T-cell (primary cell): ENCODE data around the gene SMOC1. TPM values are rescaled to one million over a fixed set of nuclear protein-coding genes. Genes with fewer than 3 reads are reported as not detected.

ENCODE experiments used
- ATAC-seq, 4 experiments: fragments of 200-7000 bp in 3 of 4; fragments of 150-1000 bp in 1 of 4; cut with Tn5 transposase; replicated peaks in 1 of 4; 1 replicate in 3 of 4; 2 replicates in 1 of 4; pipeline ENCODE4 v1.10.0; 2021; ENCODE audit warnings: moderate library complexity in 3 of 4, mild to moderate bottlenecking in 2 of 4, moderate number of reproducible peaks in 1 of 4
- CTCF ChIA-PET, 2 donors: fragments of 300-600 bp; sonication (Branson Sonifier 250); formaldehyde crosslinking; loops; one replicate each; lab custom pipeline; 2022; ENCODE audit warnings: antibody characterized with exemption in 2 of 2; lab: Charles Lee
- POLR2A ChIA-PET, 2 donors: fragments of 300-600 bp; sonication (Branson Sonifier 250); formaldehyde crosslinking; loops; one replicate each; lab custom pipeline; 2022; ENCODE audit warnings: antibody characterized with exemption in 2 of 2; lab: Charles Lee
- DNase-seq, 35 experiments: peaks; one replicate each; pipeline versions ENCODE4 v3.0.0 to v3.0.0-alpha.2; 2013 to 2023
- H3K27ac ChIP-seq: one replicate; pipeline ENCODE4 v1.5.1; 2013; ENCODE audit warnings: low read length
- H3K27me3 ChIP-seq, 2 experiments: replicated peaks in 1 of 2; 1 replicate in 1 of 2; 2 replicates in 1 of 2; pipeline versions ENCODE4 v1.6.1 to v1.7.0; 2013; ENCODE audit warnings: low read length in 1 of 2, mixed read lengths in 1 of 2; ENCODE audit not compliant: control insufficient read depth in 2 of 2, insufficient read depth in 2 of 2; ENCODE audit errors: extremely low read depth in 1 of 2
- H3K36me3 ChIP-seq, 2 donors: 1 replicate in 1 of 2; 2 replicates in 1 of 2; pipeline versions ENCODE4 v1.6.1 to v1.7.0; 2013; ENCODE audit warnings: low read length in 1 of 2; ENCODE audit not compliant: control insufficient read depth in 2 of 2, insufficient read depth in 1 of 2; ENCODE audit errors: extremely low read depth in 1 of 2
- H3K4me1 ChIP-seq, 2 experiments: 1 replicate in 1 of 2; 2 replicates in 1 of 2; pipeline versions ENCODE4 v1.6.1 to v1.7.0; 2013; ENCODE audit warnings: low read length in 2 of 2, mixed read lengths in 1 of 2; ENCODE audit not compliant: insufficient read depth in 2 of 2, control insufficient read depth in 1 of 2; ENCODE audit errors: extremely low read depth in 1 of 2
- H3K4me3 ChIP-seq, 2 donors: 1 replicate in 1 of 2; 2 replicates in 1 of 2; pipeline versions ENCODE4 v1.5.1 to v1.7.0; 2013; ENCODE audit warnings: mild to moderate bottlenecking in 2 of 2, low read length in 1 of 2, moderate library complexity in 1 of 2; ENCODE audit not compliant: control insufficient read depth in 1 of 2; ENCODE audit errors: extremely low read depth in 1 of 2
- H3K9me3 ChIP-seq: 2 replicates; pipeline ENCODE4 v1.7.0; 2013
- H3K27ac Mint-ChIP-seq, 2 donors: one replicate each; pipeline ENCODE4 v1.8.0; 2020 to 2021; ENCODE audit warnings: mild to moderate bottlenecking in 2 of 2, mixed read lengths in 2 of 2
- H3K27me3 Mint-ChIP-seq, 2 donors: one replicate each; pipeline ENCODE4 v1.8.0; 2021 to 2022; ENCODE audit warnings: mixed read lengths in 2 of 2
- H3K36me3 Mint-ChIP-seq: one replicate; pipeline ENCODE4 v1.8.0; 2021; ENCODE audit warnings: mixed read lengths
- H3K4me1 Mint-ChIP-seq, 3 donors: one replicate each; pipeline ENCODE4 v1.8.0; 2020 to 2022; ENCODE audit warnings: mixed read lengths in 3 of 3, mild to moderate bottlenecking in 1 of 3
- H3K4me3 Mint-ChIP-seq, 3 donors: one replicate each; pipeline ENCODE4 v1.8.0; 2020 to 2022; ENCODE audit warnings: mild to moderate bottlenecking in 3 of 3, mixed read lengths in 3 of 3, moderate library complexity in 3 of 3
- H3K9me3 Mint-ChIP-seq, 3 donors: one replicate each; pipeline ENCODE4 v1.8.0; 2020 to 2022; ENCODE audit warnings: mixed read lengths in 3 of 3
- WGBS: methylation state at CpG from one replicate; pipeline ENCODE4 v1.1.5; 2013; ENCODE audit warnings: missing lambda C conversion rate; ENCODE audit not compliant: insufficient coverage; 5-methylcytosine and 5-hydroxymethylcytosine counted together
- total RNA-seq, 35 experiments: library from RNA in 6 of 35; stranded (reverse) in 6 of 35; fragments of 120-200 nt in 1 of 35; gene quantifications; one replicate each; pipeline versions ENCODE4 v1.2.1 to v1.2.4 and lab custom pipeline; 2013 to 2026

The SMOC1 gene
- total RNA-seq, 5 donors from 2014 or later (not counting 1 experiment from before 2014, with no cell fraction given), result not detected

- Mint-ChIP-seq H3K36me3 (no peaks in the 10 kb centered on the region), H3K9me3 (no peaks in the 10 kb centered on the region), H3K4me3 (no peak overlapping the region), H3K4me1 (no peaks in the 10 kb centered on the region), H3K27ac (no peak overlapping the region), H3K27me3 (peaks cover 46% of the 10 kb centered on the region in 2 donors)
- 100% methylated on average over 1 of the region's 1 CpG for WGBS
- no peaks in the 10 kb centered on the region for H3K4me1 ChIP-seq
- ATAC-seq (no peak), DNase-seq (no peak)
- H3K4me3 ChIP-seq, result no peak overlapping the region
- ChIA-PET CTCF (no interaction called here), POLR2A (no interaction called here)
- H3K36me3 ChIP-seq, result no peaks in the 10 kb centered on the region
- no peak overlapping the region for H3K27ac ChIP-seq
- H3K9me3 ChIP-seq, result no peaks in the 10 kb centered on the region
- H3K27me3 ChIP-seq, result peaks cover 0 to 33% of the 10 kb centered on the region in 2 experiments
Observed at GRCh38 chr14:69979882-69980281, 100.7 kb downstream of the SMOC1 start.

- no peaks in the 10 kb centered on the region for H3K4me1 Mint-ChIP-seq
- H3K36me3 Mint-ChIP-seq, result no peaks in the 10 kb centered on the region
- no peaks in the 10 kb centered on the region for H3K9me3 Mint-ChIP-seq
- no peaks in the 10 kb centered on the region for H3K9me3 ChIP-seq
- H3K27ac ChIP-seq, result no peak overlapping the region
- ATAC-seq (no peak), DNase-seq (no peak)
- peaks cover 37 to 38% of the 10 kb centered on the region in 2 donors for H3K27me3 Mint-ChIP-seq
- no peaks in the 10 kb centered on the region for H3K4me1 ChIP-seq
- no peak overlapping the region for H3K4me3 Mint-ChIP-seq
- H3K4me3 ChIP-seq, result no peak overlapping the region
- H3K36me3 ChIP-seq, result no peaks in the 10 kb centered on the region
- peaks cover 0 to 33% of the 10 kb centered on the region in 2 experiments for H3K27me3 ChIP-seq
- ChIA-PET POLR2A (no interaction called here), CTCF (no interaction called here)
- WGBS, result 68% methylated on average over 9 of the region's 15 CpGs
- H3K27ac Mint-ChIP-seq, result no peak overlapping the region
Observed at GRCh38 chr14:69980457-69981425, 101.5 kb downstream of the SMOC1 start.

- Mint-ChIP-seq H3K4me3 (no peak overlapping the region), H3K36me3 (no peaks in the 10 kb centered on the region), H3K27ac (no peak overlapping the region), H3K9me3 (no peaks in the 10 kb centered on the region), H3K27me3 (peaks cover 37 to 40% of the 10 kb centered on the region in 2 donors), H3K4me1 (no peaks in the 10 kb centered on the region)
- ChIA-PET CTCF (no interaction called here), POLR2A (no interaction called here)
- ATAC-seq (no peak), DNase-seq (no peak)
- no peaks in the 10 kb centered on the region for H3K4me1 ChIP-seq
- H3K27ac ChIP-seq, result no peak overlapping the region
- peaks cover 0 to 33% of the 10 kb centered on the region in 2 experiments for H3K27me3 ChIP-seq
- no peak overlapping the region for H3K4me3 ChIP-seq
- no peaks in the 10 kb centered on the region for H3K9me3 ChIP-seq
- WGBS, result 17% methylated on average over 2 of the region's 6 CpGs
- no peaks in the 10 kb centered on the region for H3K36me3 ChIP-seq
Observed at GRCh38 chr14:69982220-69982839, 103.1 kb downstream of the SMOC1 start.

- ATAC-seq (no peak), DNase-seq (no peak)
- Histone ChIP-seq H3K4me1 (no peaks in the 10 kb centered on the region), H3K27me3 (peaks cover 0 to 33% of the 10 kb centered on the region in 2 experiments), H3K27ac (no peak overlapping the region), H3K4me3 (no peak overlapping the region), H3K9me3 (no peaks in the 10 kb centered on the region), H3K36me3 (no peaks in the 10 kb centered on the region)
- CTCF ChIA-PET, result no interaction called here
- H3K4me3 Mint-ChIP-seq, result no peak overlapping the region
- no peaks in the 10 kb centered on the region for H3K36me3 Mint-ChIP-seq
- 83% methylated on average over 4 of the region's 7 CpGs for WGBS
- peaks cover 37 to 40% of the 10 kb centered on the region in 2 donors for H3K27me3 Mint-ChIP-seq
- no peaks in the 10 kb centered on the region for H3K4me1 Mint-ChIP-seq
- POLR2A ChIA-PET, result no interaction called here
- H3K9me3 Mint-ChIP-seq, result no peaks in the 10 kb centered on the region
- H3K27ac Mint-ChIP-seq, result no peak overlapping the region
Observed at GRCh38 chr14:69982886-69983285, 103.7 kb downstream of the SMOC1 start.

- no peak overlapping the region for H3K27ac Mint-ChIP-seq
- no peaks in the 10 kb centered on the region for H3K36me3 Mint-ChIP-seq
- no peak for DNase-seq
- ChIA-PET CTCF (no interaction called here), POLR2A (no interaction called here)
- no peak for ATAC-seq
- H3K9me3 ChIP-seq, result no peaks in the 10 kb centered on the region
- no peak overlapping the region for H3K4me3 Mint-ChIP-seq
- 89% methylated on average over 2 of the region's 4 CpGs for WGBS
- peaks cover 0 to 33% of the 10 kb centered on the region in 2 experiments for H3K27me3 ChIP-seq
- H3K36me3 ChIP-seq, result no peaks in the 10 kb centered on the region
- H3K4me1 ChIP-seq, result no peaks in the 10 kb centered on the region
- no peaks in the 10 kb centered on the region for H3K9me3 Mint-ChIP-seq
- no peaks in the 10 kb centered on the region for H3K4me1 Mint-ChIP-seq
- no peak overlapping the region for H3K4me3 ChIP-seq
- no peak overlapping the region for H3K27ac ChIP-seq
- peaks cover 37 to 40% of the 10 kb centered on the region in 2 donors for H3K27me3 Mint-ChIP-seq
Observed at GRCh38 chr14:69983317-69983716, 104.1 kb downstream of the SMOC1 start.

GRCh38 chr14:69985463-69985862 is 106.2 kb downstream of the SMOC1 start:
- peaks cover 0 to 21% of the 10 kb centered on the region in 2 experiments for H3K27me3 ChIP-seq
- CTCF ChIA-PET, result no interaction called here

More at GRCh38 chr14:69985463-69985862, 106.2 kb downstream of the SMOC1 start:
- DNase-seq (no peak), ATAC-seq (no peak)
- H3K27me3 Mint-ChIP-seq, result peaks cover 35% of the 10 kb centered on the region in 2 donors
- Histone ChIP-seq H3K27ac (no peak overlapping the region), H3K9me3 (no peaks in the 10 kb centered on the region), H3K4me1 (no peaks in the 10 kb centered on the region), H3K4me3 (no peak overlapping the region), H3K36me3 (no peaks in the 10 kb centered on the region)
- POLR2A ChIA-PET, result no interaction called here
- H3K4me3 Mint-ChIP-seq, result no peak overlapping the region
- H3K27ac Mint-ChIP-seq, result no peak overlapping the region
- no CpG with 5 or more reads among the region's 1 CpG for WGBS
- H3K36me3 Mint-ChIP-seq, result no peaks in the 10 kb centered on the region
- no peaks in the 10 kb centered on the region for H3K4me1 Mint-ChIP-seq
- H3K9me3 Mint-ChIP-seq, result peaks cover 0 to 3% (median 1%) of the 10 kb centered on the region in 3 donors
